ENCODE measurements around the gene YAF2. TPM values are rescaled to one million over a fixed set of nuclear protein-coding genes. Genes with fewer than 3 reads are reported as not detected.
"Not testable (repeated sequence)": the region's sequence is repeated elsewhere in the genome, so short reads cannot be mapped to it uniquely, and the experiment has no call there.

The YAF2 gene
- total RNA-seq, 1 experiment from 2014 or later = 5.6 TPM

DNA sequence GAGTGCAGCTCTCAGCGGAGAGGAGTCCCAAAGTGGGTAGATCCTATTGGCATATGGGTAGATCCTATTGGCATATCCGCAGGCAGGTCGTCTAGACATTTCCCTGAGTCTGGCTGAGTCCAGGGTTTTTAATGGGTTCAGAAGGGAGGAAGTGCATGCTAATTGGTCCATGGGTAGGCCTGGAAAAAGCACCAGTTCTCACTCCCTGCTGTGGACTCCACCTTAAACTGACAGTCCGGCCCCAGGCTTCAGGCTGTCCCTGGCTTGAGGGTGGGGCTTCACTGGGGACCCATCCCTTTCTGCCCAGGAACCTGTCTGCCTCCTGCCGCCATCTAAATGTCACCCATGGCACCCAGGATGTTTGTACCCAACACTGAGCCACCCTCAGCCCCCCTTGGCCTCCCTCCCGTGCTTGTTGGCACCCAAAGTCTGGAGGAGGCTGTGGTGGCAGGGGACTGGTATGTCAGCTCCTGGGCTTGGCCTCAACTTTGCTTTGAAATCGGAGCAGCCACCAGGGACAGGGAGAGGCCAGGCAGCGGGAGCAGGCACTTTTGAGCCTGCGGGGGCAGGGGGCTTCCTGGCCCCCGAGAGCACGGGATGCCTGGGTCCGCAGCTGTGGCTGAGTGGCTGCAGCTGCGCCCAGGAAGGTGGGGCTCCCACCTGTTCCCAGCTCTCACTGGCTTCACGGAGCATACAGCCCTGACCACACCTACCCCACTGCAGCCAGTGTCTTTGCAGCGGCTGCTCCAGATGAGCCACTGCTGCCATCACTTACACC is 29.6 kb upstream of the YAF2 start:
- no peak overlapping the region for H3K4me3 ChIP-seq (ENCODE audit: insufficient read depth, low read depth, low read length)
- H3K27me3 ChIP-seq (ENCODE audit: control insufficient read depth, insufficient read depth, low read length) = no peaks in the 10 kb centered on the region
- no peak for DNase-seq
- H3K36me3 ChIP-seq (replicated peaks; ENCODE audit: control insufficient read depth, insufficient read depth, low read length) = no peaks in the 10 kb centered on the region

DNA sequence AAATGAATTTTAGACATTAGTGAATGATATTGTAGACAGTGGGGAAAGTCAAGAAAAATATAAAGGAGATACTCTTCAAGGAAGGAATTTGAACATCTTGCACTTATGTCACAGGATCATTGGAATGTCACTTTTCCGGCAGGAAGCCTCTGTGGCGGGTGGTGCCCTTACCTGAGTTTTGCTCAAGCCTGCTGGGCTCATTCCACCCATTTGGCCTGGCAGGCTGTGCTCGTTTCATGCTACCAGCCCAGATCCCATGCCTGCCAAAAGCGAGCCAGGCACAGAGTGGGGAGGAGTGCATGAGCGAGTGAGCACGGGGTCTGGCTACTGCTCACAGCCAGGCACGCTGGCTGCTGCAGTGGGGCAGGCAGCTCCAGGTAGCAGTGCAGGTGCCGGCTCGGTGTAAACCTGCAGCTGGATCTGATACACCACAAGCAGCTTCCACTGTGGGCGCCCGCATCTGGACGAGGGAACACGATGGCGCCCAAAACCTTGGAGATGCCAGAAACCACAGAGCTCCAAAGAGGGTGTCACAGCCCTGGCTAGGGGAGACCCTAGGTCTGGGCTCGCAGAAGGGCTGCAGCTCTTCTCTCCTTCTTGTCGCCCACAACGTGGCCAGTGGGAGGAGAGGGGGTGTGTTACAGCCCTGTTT is 28.7 kb upstream of the YAF2 start:
- no peak overlapping the region for H3K4me3 ChIP-seq (ENCODE audit: insufficient read depth, low read depth, low read length)
- DNase-seq = no peak

DNA sequence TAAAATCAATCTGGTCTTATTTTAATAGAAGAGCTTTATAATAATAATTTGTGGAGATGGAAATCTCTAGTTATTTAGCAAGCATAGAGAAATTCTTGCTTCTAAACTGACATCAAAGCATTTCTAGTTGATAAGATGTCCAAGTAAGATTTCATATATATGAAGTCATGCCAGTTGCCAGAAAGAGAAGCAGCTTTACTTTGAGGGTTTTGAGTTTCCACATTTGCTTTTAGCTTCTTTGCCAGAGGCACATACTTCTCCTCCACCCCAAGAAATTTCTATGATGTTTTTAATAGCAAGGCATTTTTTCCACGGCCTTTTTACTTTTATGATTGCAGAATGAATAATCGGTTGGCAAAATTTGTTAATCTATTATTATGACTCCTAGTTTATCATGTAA is 24.2 kb upstream of the YAF2 start:
- Histone ChIP-seq H3K36me3 (replicated peaks; ENCODE audit: control insufficient read depth, insufficient read depth, low read length) (no peaks in the 10 kb centered on the region), H3K27me3 (ENCODE audit: control insufficient read depth, insufficient read depth, low read length) (no peaks in the 10 kb centered on the region), H3K4me3 (ENCODE audit: insufficient read depth, low read depth, low read length) (no peak overlapping the region)
- no peak for DNase-seq

More for the DNA sequence above, 28.7 kb upstream of the YAF2 start:
- no peaks in the 10 kb centered on the region for H3K27me3 ChIP-seq (ENCODE audit: control insufficient read depth, insufficient read depth, low read length)
- H3K36me3 ChIP-seq (replicated peaks; ENCODE audit: control insufficient read depth, insufficient read depth, low read length) = no peaks in the 10 kb centered on the region

DNA sequence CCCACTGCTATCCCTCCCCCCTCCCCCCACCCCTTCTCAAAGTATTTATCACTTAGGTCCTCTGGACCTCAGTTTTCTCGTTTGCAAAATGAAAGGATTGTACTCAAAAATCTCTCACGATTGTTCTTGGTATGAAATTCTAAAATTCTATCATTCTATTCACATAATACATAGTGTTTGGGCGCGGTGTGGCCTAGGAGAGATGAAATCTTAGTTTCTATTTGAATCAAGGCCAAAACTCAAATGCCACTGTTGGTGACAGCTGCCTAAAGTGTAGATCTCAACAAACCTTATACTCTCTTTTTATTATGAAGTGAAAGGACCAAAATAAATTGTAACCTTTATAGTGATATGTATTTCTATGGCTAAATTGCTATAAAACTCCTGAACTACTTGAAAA is 23.7 kb upstream of the YAF2 start:
- no peak for DNase-seq
- Histone ChIP-seq H3K4me3 (ENCODE audit: insufficient read depth, low read depth, low read length) (no peak overlapping the region), H3K27me3 (ENCODE audit: control insufficient read depth, insufficient read depth, low read length) (no peaks in the 10 kb centered on the region), H3K36me3 (replicated peaks; ENCODE audit: control insufficient read depth, insufficient read depth, low read length) (no peaks in the 10 kb centered on the region)

DNA sequence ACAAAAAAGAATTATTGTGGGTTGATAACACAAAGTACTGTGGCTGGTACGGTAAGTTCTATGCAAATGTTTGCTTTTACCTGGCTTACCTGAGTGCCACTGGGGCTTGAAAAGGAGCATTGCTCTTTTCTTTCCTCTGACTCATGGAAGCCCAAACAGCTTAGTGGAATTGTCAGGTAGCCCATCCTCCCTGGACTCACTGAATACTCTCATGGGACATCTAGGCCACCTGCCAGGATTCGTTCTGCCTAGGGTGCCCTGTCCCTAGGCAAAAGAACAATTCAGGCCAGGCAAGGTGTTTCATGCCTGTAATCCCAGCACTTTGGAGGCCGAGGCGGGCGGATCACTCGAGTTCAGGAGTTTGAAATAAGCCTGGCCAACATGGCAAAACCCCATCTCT is 22.5 kb upstream of the YAF2 start:
- DNase-seq = no peak
- H3K36me3 ChIP-seq (replicated peaks; ENCODE audit: control insufficient read depth, insufficient read depth, low read length) = no peaks in the 10 kb centered on the region
- no peaks in the 10 kb centered on the region for H3K27me3 ChIP-seq (ENCODE audit: control insufficient read depth, insufficient read depth, low read length)
- H3K4me3 ChIP-seq (ENCODE audit: insufficient read depth, low read depth, low read length) = no peak overlapping the region

DNA sequence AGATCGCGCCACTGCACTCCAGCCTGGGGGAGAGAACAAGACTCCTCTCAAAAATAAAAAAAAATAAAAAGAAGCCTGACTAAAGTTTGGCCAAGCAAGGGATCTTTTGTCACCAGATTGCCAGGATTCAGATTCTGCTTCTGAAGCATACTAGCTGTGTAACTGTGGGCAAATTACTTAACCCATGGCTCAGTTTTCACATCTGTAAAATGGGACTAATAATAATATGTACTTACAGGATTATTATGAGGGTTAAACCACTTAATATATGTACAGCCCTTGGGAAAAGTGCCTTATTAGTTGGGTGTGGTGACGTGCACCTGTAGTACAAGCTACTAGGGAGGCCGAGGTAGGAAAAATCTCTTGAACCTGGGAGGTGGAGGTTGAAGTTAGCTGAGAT is 21.7 kb upstream of the YAF2 start:
- Histone ChIP-seq H3K4me3 (ENCODE audit: insufficient read depth, low read depth, low read length) (no peak overlapping the region), H3K36me3 (replicated peaks; ENCODE audit: control insufficient read depth, insufficient read depth, low read length) (no peaks in the 10 kb centered on the region), H3K27me3 (ENCODE audit: control insufficient read depth, insufficient read depth, low read length) (no peaks in the 10 kb centered on the region)
- DNase-seq = no peak

DNA sequence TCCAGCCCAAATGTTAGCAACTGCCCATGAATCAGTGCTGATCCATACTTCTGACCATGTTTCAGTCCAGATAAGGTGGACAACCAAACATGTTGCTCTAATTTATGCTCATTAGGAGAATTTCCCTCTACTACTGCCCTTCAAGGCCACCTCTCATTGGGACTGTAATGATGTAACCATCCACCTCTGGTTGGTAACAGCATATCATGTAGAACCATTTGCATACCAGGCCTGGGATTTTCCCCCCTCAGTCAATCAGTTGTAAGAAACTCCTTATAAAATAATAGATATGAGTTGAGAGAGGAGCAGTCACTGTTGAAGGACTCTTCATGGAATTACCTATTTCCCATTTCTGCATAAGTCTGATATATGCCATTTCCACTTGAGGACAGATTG is 17.8 kb upstream of the YAF2 start:
- Histone ChIP-seq H3K36me3 (replicated peaks; ENCODE audit: control insufficient read depth, insufficient read depth, low read length) (no peaks in the 10 kb centered on the region), H3K27me3 (ENCODE audit: control insufficient read depth, insufficient read depth, low read length) (no peaks in the 10 kb centered on the region), H3K4me3 (ENCODE audit: insufficient read depth, low read depth, low read length) (no peak overlapping the region)
- DNase-seq = no peak

DNA sequence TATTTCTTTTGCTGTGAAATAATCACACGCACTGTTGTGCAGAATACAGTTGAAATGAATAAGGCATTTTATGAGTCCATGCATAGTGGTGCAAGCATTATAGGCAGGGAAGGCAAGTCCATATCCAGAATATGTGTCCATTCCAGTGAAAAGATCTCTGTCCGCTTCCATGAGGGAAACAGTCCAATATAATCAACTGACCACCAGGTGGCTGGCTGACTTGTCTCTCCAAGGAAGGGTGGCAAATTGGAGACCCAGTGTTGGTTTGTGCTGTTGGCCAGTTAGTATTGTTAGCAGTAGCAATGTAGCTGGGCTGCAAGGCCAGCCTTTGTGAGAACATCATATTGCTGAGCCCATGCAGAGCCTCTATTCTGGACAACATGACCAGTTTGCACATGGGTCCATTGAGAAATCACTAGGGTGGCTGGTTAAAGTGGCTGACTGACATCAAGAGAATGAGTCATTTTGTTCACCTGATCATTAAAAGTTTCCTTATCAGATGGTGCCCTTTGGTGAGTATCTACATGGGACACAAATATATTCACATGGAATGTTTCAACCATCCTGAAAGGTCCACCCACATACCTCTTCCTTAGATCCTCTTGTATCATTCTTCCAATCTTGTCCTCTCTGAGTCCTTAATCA is 17.3 kb upstream of the YAF2 start:
- DNase-seq = no peak
- Histone ChIP-seq H3K36me3 (replicated peaks; ENCODE audit: control insufficient read depth, insufficient read depth, low read length) (no peaks in the 10 kb centered on the region), H3K4me3 (ENCODE audit: insufficient read depth, low read depth, low read length) (no peak overlapping the region), H3K27me3 (ENCODE audit: control insufficient read depth, insufficient read depth, low read length) (no peaks in the 10 kb centered on the region)

DNA sequence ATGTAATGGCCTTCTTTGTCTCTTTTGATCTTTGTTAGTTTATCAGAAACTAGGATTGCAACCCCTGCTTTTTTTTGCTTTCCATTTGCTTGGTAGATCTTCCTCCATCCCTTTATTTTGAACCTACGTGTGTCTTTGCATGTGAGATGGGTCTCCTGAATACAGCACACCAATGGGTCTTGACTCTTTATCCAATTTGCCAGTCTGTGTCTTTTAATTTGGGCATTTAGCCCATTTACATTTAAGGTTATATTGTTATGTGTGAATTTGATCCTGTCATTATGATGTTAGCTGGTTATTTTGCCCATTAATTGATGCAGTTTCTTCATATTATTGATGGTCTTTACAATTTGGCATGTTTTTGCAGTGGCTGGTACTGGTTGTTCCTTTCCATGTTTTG is 14.6 kb upstream of the YAF2 start:
- not testable (repeated sequence) for DNase-seq; H3K4me3 ChIP-seq (ENCODE audit: insufficient read depth, low read depth, low read length); H3K36me3 ChIP-seq (replicated peaks; ENCODE audit: control insufficient read depth, insufficient read depth, low read length); H3K27me3 ChIP-seq (ENCODE audit: control insufficient read depth, insufficient read depth, low read length)

DNA sequence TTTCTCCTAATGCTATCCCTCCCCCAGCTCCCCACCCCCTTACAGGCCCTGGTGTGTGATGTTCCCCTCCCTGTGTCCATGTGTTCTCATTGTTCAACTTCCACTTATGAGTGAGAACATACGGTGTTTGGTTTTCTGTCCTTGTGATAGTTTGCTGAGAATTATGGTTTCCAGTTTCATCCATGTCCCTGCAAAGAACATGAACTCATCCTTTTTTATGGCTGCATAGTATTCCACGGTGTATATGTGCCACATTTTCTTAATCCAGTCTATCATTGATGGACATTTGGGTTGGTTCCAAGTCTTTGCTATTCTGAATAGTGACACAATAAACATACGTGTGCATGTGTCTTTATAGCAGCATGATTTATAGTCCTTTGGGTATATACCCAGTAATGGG is 11.0 kb upstream of the YAF2 start:
- not testable (repeated sequence) for H3K36me3 ChIP-seq (replicated peaks; ENCODE audit: control insufficient read depth, insufficient read depth, low read length); H3K4me3 ChIP-seq (ENCODE audit: insufficient read depth, low read depth, low read length); DNase-seq
- peaks cover 16% of the 10 kb centered on the region for H3K27me3 ChIP-seq (ENCODE audit: control insufficient read depth, insufficient read depth, low read length)

DNA sequence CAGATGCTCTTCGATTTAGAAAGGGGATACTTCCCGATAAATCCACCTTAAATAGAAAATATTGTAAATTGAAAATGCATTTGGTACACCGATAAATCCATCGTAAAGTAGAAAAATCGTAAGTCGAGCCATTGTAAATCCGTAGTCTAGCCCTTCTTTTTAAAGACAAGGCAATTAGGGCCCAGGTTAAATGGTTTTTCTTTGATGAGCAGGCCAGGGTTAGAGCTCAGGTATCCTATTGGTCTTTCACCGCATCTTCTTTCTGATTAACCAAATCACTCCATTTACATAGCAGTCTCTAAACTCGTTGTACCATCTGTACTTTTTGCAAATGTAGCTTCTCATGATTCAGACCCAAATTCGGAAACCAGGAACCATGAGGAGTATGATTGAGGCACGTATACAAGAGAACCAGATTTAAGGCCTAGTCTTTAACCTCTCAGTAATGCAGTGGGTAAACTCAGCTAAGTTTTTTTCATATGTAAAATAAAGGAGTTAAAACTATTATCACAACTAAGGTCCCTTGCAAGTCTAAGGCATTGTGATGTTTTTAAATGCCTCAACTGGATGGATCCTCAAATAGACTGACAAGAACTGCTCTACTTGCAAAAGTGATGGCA is 2.2 kb upstream of the YAF2 start:
- Histone ChIP-seq H3K4me3 (ENCODE audit: insufficient read depth, low read depth, low read length) (no peak overlapping the region), H3K27me3 (ENCODE audit: control insufficient read depth, insufficient read depth, low read length) (peaks cover 85% of the 10 kb centered on the region), H3K36me3 (replicated peaks; ENCODE audit: control insufficient read depth, insufficient read depth, low read length) (no peaks in the 10 kb centered on the region)
- peak; percentile 42 for DNase-seq

DNA sequence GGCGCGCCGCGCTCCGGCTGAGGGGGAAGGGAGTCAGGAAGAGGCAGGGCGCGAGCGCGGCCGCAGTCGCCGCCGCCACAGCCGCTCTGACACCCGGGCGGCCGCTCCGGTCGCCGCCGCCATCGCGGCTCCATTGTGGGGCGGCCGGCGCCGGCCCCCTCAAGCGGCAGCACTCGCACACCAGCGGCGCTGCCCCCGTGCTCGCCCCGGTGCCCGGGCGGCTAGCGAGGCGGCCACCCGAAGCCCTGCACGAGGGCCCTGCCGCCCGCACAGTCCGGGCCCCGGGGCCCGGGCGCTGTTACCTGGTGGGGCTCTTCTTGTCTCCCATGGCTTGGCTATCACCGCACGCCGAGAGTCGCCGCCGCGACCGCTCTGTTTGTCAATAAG is 202 bp downstream of the YAF2 start:
- peaks cover 82% of the 10 kb centered on the region for H3K27me3 ChIP-seq (ENCODE audit: control insufficient read depth, insufficient read depth, low read length)

DNA sequence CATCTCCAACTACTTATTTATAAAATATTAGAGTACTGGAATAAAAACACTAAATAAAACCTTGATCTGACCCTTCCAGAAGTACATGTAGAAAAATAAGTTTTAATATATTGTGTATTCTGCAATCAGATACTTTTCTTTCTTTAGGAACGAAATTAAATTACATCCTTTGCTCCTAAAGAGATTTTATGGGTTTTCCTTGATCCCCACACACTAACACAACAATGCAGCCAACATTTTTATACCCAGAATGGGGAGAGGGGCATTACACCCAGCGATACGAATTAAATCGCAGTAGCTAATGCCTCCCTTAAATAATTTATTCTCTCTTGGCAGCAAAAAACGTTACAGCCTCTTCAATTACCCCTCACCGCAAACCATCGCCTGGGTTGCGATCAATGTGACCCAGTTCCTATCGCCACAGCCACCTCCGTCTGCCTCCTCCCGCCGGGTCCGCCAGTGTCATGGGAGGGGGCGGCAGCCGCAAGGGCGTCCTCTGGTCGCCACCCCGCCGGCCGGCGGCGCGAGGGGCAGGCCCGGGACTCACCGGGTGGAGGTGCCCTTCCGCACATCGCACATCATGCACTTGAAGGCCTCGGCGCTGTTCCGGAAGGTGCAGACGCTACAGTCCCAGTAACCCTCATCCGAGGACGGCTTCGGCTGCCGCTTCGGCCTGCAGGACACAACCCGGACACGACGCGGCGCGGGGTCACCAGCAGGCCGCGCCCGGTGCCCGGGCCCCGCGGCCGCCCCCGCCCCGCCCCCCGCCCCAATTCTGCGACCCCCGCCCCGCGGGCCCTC is 796 bp downstream of the YAF2 start:
- DNase-seq = peak; percentile 89
- H3K4me3 ChIP-seq (ENCODE audit: insufficient read depth, low read depth, low read length) = peak overlapping the region; percentile 53
- no peaks in the 10 kb centered on the region for H3K36me3 ChIP-seq (replicated peaks; ENCODE audit: control insufficient read depth, insufficient read depth, low read length)
- peaks cover 80% of the 10 kb centered on the region for H3K27me3 ChIP-seq (ENCODE audit: control insufficient read depth, insufficient read depth, low read length)

More for the DNA sequence above, 202 bp downstream of the YAF2 start:
- peak overlapping the region; percentile 53 for H3K4me3 ChIP-seq (ENCODE audit: insufficient read depth, low read depth, low read length)
- DNase-seq = no peak
- no peaks in the 10 kb centered on the region for H3K36me3 ChIP-seq (replicated peaks; ENCODE audit: control insufficient read depth, insufficient read depth, low read length)

DNA sequence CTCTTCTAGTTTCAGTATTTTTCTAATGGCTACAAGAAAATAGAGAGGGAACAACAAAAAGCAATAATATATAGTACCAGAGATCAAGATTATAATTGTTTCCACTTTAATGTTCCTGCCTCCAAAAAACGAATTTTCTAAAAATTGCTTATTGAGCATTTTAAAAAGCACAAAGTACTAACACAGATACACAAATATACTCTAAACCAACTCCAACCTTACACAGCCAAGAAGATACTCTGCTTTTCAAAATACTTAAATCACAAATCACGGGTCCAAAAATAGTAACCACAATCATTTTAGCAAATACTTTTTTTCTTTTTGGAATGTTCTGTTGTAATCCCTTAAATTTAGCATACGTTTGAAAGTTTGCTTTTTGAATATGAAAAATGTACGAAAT is 2.0 kb downstream of the YAF2 start:
- peaks cover 67% of the 10 kb centered on the region for H3K27me3 ChIP-seq (ENCODE audit: control insufficient read depth, insufficient read depth, low read length)
- H3K36me3 ChIP-seq (replicated peaks; ENCODE audit: control insufficient read depth, insufficient read depth, low read length) = no peaks in the 10 kb centered on the region
- no peak overlapping the region for H3K4me3 ChIP-seq (ENCODE audit: insufficient read depth, low read depth, low read length)
- DNase-seq = no peak
